A549 treated with AZD2906 at 1 μM for 4 hours (cell line): Measurements from ENCODE around the gene CKS2. TPM values are rescaled to one million over a fixed set of nuclear protein-coding genes. Genes with fewer than 3 reads are reported as not detected.

ENCODE experiments used
- total RNA-seq: library from RNA; stranded (reverse); fragments of 200-300 nt; extraction: Qiagen RNA extraction; gene quantifications from 5 replicates; pipeline ENCODE4 v1.2.3, GENCODE V29; 2022

The CKS2 gene
- total RNA-seq = 345 to 373 TPM (median 358 TPM) in 5 replicates

GRCh38 chr9:89310475-89311345 lies at the start of gene CKS2:
TSS of gene CKS2 (plus strand) at chr9:89311195. CDS start at chr9:89311293, 98 bp downstream.

GRCh38 chr9:89318123-89319014 lies 7.4 kb downstream of the CKS2 start, which contains the start of gene SECISBP2:
TSS of gene SECISBP2 (plus strand) at chr9:89318500. CDS start at chr9:89318577, 77 bp downstream.

Other genes starting within 250 kb of the CKS2 start
- gene SHC3, start 132.4 kb upstream of the CKS2 start, total RNA-seq = 0.22 to 0.40 TPM (median 0.28 TPM) in 5 replicates
- gene SECISBP2, start 7.3 kb downstream of the CKS2 start, total RNA-seq = 17.3 to 21.5 TPM (median 18.8 TPM) in 5 replicates
- 4.3 to 5.0 TPM (median 4.9 TPM) in 5 replicates for gene SEMA4D, start 186.9 kb downstream of the CKS2 start, total RNA-seq